ENCODE measurements around the gene EML6. TPM values are rescaled to one million over a fixed set of nuclear protein-coding genes. Genes with fewer than 3 reads are reported as not detected.

The EML6 gene
- polyA plus RNA-seq, 1 of the 3 experiments (the other 2 are of a cell fraction): 1.1 TPM

GRCh38 chr2:54757500-54757899 is 34.0 kb downstream of the EML6 start:
- CTCF ChIA-PET: interaction anchor here (1.4 kb wide), 1 partner anchor 9 kb away, joined by 3 read pairs; no protein-coding TSS in a partner anchor
- no peak for DNase-seq

More at GRCh38 chr2:54757500-54757899, 34.0 kb downstream of the EML6 start:
- no peaks in the 10 kb centered on the region for H3K27me3 ChIP-seq (ENCODE audit: insufficient read depth)
- H3K4me3 ChIP-seq (ENCODE audit: low read depth in 2 of 2, low read length in 1 of 2): no peak overlapping the region
- no peaks in the 10 kb centered on the region for H3K9me2 ChIP-seq
- peak overlapping the region; percentile 75 for H2AFZ ChIP-seq (ENCODE audit: low read depth)
- H3F3A ChIP-seq (replicated peaks; ENCODE audit: insufficient read depth): no peaks in the 10 kb centered on the region
- no peaks in the 10 kb centered on the region for H3K36me3 ChIP-seq (replicated peaks in 1 of 2; ENCODE audit: control insufficient read depth in 1 of 2, insufficient read depth in 2 of 2, low read length in 1 of 2)
- TF ChIP-seq ELF1 (IDR thresholded peaks at IDR 0.05) (no peak), YY1 (IDR thresholded peaks at IDR 0.05; ENCODE audit: low read depth) (no peak), CHD2 (IDR thresholded peaks at IDR 0.05; ENCODE audit: low read length, partially characterized antibody) (no peak), EZH2phosphoT487 (IDR thresholded peaks at IDR 0.05; ENCODE audit: borderline replicate concordance, low read depth) (no peak), FOXM1 (IDR thresholded peaks at IDR 0.05; ENCODE audit: low read depth) (no peak), RFX5 (IDR thresholded peaks at IDR 0.05; ENCODE audit: low read length) (no peak), NFIC (IDR thresholded peaks at IDR 0.05; ENCODE audit: borderline replicate concordance) (no peak), EP300 (IDR thresholded peaks at IDR 0.05; ENCODE audit: borderline replicate concordance in 1 of 2, low read depth in 1 of 2, low read length in 1 of 2) (no peak), SMC3 (IDR thresholded peaks at IDR 0.05; ENCODE audit: low read depth, low read length) (no peak), RAD21 (IDR thresholded peaks at IDR 0.05; ENCODE audit: low read length) (no peak), TEAD4 (IDR thresholded peaks at IDR 0.05; ENCODE audit: borderline replicate concordance, insufficient read depth) (no peak), PBX3 (IDR thresholded peaks at IDR 0.05) (no peak), MEF2A (IDR thresholded peaks at IDR 0.05; ENCODE audit: borderline replicate concordance, low read depth) (no peak), TCF12 (IDR thresholded peaks at IDR 0.05) (no peak), CTCF (IDR thresholded peaks at IDR 0.05) (no peak), FOXJ3 (CRISPR knock-in tag; IDR thresholded peaks at IDR 0.05) (no peak), RXRA (IDR thresholded peaks at IDR 0.05; ENCODE audit: borderline replicate concordance, low read depth) (no peak), MXI1 (IDR thresholded peaks at IDR 0.05; ENCODE audit: low read depth, low read length) (no peak)
- TF ChIP-seq, protein P1, sequence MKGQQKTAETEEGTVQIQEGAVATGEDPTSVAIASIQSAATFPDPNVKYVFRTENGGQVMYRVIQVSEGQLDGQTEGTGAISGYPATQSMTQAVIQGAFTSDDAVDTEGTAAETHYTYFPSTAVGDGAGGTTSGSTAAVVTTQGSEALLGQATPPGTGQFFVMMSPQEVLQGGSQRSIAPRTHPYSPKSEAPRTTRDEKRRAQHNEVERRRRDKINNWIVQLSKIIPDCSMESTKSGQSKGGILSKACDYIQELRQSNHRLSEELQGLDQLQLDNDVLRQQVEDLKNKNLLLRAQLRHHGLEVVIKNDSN (IDR thresholded peaks at IDR 0.05; ENCODE audit: borderline replicate concordance, low read depth): no peak
- TF ChIP-seq, protein P2, sequence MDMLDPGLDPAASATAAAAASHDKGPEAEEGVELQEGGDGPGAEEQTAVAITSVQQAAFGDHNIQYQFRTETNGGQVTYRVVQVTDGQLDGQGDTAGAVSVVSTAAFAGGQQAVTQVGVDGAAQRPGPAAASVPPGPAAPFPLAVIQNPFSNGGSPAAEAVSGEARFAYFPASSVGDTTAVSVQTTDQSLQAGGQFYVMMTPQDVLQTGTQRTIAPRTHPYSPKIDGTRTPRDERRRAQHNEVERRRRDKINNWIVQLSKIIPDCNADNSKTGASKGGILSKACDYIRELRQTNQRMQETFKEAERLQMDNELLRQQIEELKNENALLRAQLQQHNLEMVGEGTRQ (IDR thresholded peaks at IDR 0.05; ENCODE audit: borderline replicate concordance, low read depth, low read length): no peak
- H3K9me3 ChIP-seq: peaks cover 5% of the 10 kb centered on the region; the same call in 1 of the 2 replicates
- no peaks in the 10 kb centered on the region for H3K79me2 ChIP-seq (ENCODE audit: insufficient read depth)
- POLR2A ChIA-PET: no interaction called here
- WGBS (ENCODE audit: low lambda C conversion rate): 86% methylated on average over 4 of the region's 4 CpGs
- no peak overlapping the region for H3K27ac ChIP-seq (ENCODE audit: low read depth in 2 of 2, low read length in 1 of 2)
- H3K4me2 ChIP-seq: no peak overlapping the region
- H3K4me1 ChIP-seq (ENCODE audit: control insufficient read depth in 1 of 2, insufficient read depth in 2 of 2, low read depth in 1 of 2, low read length in 1 of 2): peaks cover 4 to 10% of the 10 kb centered on the region in 2 experiments; a peak in 3 of 4 replicates
- no peak overlapping the region for H3K9ac ChIP-seq
- no peaks in the 10 kb centered on the region for H4K20me1 ChIP-seq (ENCODE audit: insufficient read depth)

Data from SK-N-SH (cell line).